Measurements from ENCODE around the gene CDKN2A. TPM values are rescaled to one million over a fixed set of nuclear protein-coding genes. Genes with fewer than 3 reads are reported as not detected.

CDKN2A gene
- polyA plus RNA-seq, 1 of the 3 experiments (the other 2 are of a cell fraction) = 41.4 TPM

DNA sequence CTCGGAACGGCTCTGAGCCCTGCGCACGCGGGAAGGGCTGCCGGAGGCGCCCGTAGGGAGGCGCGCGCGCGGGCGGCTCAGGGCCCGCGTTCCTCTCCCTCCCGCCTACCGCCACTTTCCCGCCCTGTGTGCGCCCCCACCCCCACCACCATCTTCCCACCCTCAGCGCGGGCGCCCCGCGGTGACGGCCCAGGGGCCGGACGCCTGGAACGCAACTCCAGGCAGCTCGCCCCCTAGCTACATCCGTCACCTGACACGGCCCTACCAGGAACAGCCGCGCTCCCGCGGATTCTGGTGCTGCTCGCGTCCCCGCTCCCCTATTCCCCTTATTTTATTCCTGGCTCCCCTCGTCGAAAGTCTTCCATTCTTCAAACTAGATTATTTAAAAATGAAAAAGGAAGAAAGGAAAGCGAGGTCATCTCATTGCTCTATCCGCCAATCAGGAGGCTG lies 389 bp upstream of the CDKN2A start, which contains the start of gene CDKN2B-AS1:
TSS of gene CDKN2B-AS1 (plus strand) at position 236 of the 450 bp plus-strand sequence.
- TF ChIP-seq, protein P1, sequence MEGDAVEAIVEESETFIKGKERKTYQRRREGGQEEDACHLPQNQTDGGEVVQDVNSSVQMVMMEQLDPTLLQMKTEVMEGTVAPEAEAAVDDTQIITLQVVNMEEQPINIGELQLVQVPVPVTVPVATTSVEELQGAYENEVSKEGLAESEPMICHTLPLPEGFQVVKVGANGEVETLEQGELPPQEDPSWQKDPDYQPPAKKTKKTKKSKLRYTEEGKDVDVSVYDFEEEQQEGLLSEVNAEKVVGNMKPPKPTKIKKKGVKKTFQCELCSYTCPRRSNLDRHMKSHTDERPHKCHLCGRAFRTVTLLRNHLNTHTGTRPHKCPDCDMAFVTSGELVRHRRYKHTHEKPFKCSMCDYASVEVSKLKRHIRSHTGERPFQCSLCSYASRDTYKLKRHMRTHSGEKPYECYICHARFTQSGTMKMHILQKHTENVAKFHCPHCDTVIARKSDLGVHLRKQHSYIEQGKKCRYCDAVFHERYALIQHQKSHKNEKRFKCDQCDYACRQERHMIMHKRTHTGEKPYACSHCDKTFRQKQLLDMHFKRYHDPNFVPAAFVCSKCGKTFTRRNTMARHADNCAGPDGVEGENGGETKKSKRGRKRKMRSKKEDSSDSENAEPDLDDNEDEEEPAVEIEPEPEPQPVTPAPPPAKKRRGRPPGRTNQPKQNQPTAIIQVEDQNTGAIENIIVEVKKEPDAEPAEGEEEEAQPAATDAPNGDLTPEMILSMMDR (IDR thresholded peaks at IDR 0.05) = peak; percentile 26
- TF ChIP-seq SIN3A (IDR thresholded peaks at IDR 0.05; ENCODE audit: borderline replicate concordance, low read depth, low read length) (peak; percentile 7; the same call in 1 of the 2 replicates), FOSL2 (IDR thresholded peaks at IDR 0.05; ENCODE audit: borderline replicate concordance, low read depth) (no peak)
- TF ChIP-seq, protein P2, sequence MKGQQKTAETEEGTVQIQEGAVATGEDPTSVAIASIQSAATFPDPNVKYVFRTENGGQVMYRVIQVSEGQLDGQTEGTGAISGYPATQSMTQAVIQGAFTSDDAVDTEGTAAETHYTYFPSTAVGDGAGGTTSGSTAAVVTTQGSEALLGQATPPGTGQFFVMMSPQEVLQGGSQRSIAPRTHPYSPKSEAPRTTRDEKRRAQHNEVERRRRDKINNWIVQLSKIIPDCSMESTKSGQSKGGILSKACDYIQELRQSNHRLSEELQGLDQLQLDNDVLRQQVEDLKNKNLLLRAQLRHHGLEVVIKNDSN (IDR thresholded peaks at IDR 0.05; ENCODE audit: borderline replicate concordance, low read depth) = peak; percentile 63; the same call in 1 of the 2 replicates
- H3F3A ChIP-seq (replicated peaks; ENCODE audit: insufficient read depth) = peaks cover 6% of the 10 kb centered on the region
- peak within 1 kb of the TSS; percentile 64 to 72; a peak in 3 of 4 replicates for H3K27ac ChIP-seq (ENCODE audit: low read depth in 2 of 2, low read length in 1 of 2)
- H2AFZ ChIP-seq (ENCODE audit: low read depth) = peak within 1 kb of the TSS; percentile 99
- H3K79me2 ChIP-seq (ENCODE audit: insufficient read depth) = no peaks in the 10 kb centered on the region; the same call in 1 of the 2 replicates
- H3K36me3 ChIP-seq (replicated peaks in 1 of 2; ENCODE audit: control insufficient read depth in 1 of 2, insufficient read depth in 2 of 2, low read length in 1 of 2) = no peaks in the 10 kb centered on the region
- peak within 1 kb of the TSS; percentile 94 for H3K4me2 ChIP-seq
- ChIA-PET POLR2A (interaction anchor here (1.3 kb wide), 1 partner anchor 15 kb away, joined by 3 read pairs; the partner anchor contains the start of gene CDKN2B), CTCF (interaction anchor here (0.5 to 5.9 kb wide), 6 partner anchors 9 to 181 kb away, joined by 3 to 60 read pairs (median 4); partner anchors contain the start of gene CDKN2B)
- peaks cover 0 to 6% of the 10 kb centered on the region in 2 experiments; a peak in 2 of 4 replicates for H3K4me1 ChIP-seq (ENCODE audit: control insufficient read depth in 1 of 2, insufficient read depth in 2 of 2, low read depth in 1 of 2, low read length in 1 of 2)
- DNase-seq = peak; percentile 85
- no peaks in the 10 kb centered on the region for H3K27me3 ChIP-seq (ENCODE audit: insufficient read depth)
- H3K9ac ChIP-seq = peak within 1 kb of the TSS; percentile 75
- H4K20me1 ChIP-seq (ENCODE audit: insufficient read depth) = no peaks in the 10 kb centered on the region
- no peaks in the 10 kb centered on the region for H3K9me2 ChIP-seq
- H3K9me3 ChIP-seq = no peaks in the 10 kb centered on the region
- under 1% methylated on average over 20 of the region's 43 CpGs for WGBS (ENCODE audit: low lambda C conversion rate)
- H3K4me3 ChIP-seq (ENCODE audit: low read depth in 2 of 2, low read length in 1 of 2) = peak within 1 kb of the TSS; percentile 89 to 92

DNA sequence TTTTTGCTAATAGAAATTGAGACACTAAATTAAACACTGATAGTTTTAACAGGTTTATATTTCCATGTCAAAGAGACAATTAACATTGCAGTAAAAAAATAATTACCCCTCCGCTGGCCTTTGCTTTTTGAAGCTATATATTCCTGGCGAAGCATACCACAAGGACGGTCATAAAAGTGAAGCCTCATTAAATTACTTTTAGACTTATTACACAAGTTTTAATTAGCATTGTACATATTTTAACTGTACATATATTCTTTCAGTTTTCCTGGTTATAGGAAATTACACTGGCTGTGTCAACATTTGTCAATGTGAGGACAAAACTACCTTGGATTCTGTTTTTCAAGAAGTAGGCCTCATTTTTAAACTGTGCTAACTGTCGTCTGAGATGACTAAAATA lies 1.2 kb downstream of the CDKN2A start:
- Histone ChIP-seq H3K27ac (ENCODE audit: low read depth in 2 of 2, low read length in 1 of 2) (no peak overlapping the region), H3K36me3 (replicated peaks in 1 of 2; ENCODE audit: control insufficient read depth in 1 of 2, insufficient read depth in 2 of 2, low read length in 1 of 2) (no peaks in the 10 kb centered on the region), H3K4me1 (ENCODE audit: control insufficient read depth in 1 of 2, insufficient read depth in 2 of 2, low read depth in 1 of 2, low read length in 1 of 2) (peaks cover 0 to 6% of the 10 kb centered on the region in 2 experiments; a peak in 2 of 4 replicates), H3K4me3 (ENCODE audit: low read depth in 2 of 2, low read length in 1 of 2) (peak overlapping the region; percentile 77 to 89; a peak in 3 of 4 replicates), H3K79me2 (ENCODE audit: insufficient read depth) (no peaks in the 10 kb centered on the region; the same call in 1 of the 2 replicates), H3F3A (replicated peaks; ENCODE audit: insufficient read depth) (peaks cover 1% of the 10 kb centered on the region), H3K4me2 (peak overlapping the region; percentile 94), H4K20me1 (ENCODE audit: insufficient read depth) (no peaks in the 10 kb centered on the region), H3K9me3 (no peaks in the 10 kb centered on the region), H3K9me2 (no peaks in the 10 kb centered on the region), H2AFZ (ENCODE audit: low read depth) (peak overlapping the region; percentile 93; the same call in 1 of the 2 replicates), H3K9ac (no peak overlapping the region), H3K27me3 (ENCODE audit: insufficient read depth) (no peaks in the 10 kb centered on the region)
- ChIA-PET POLR2A (no interaction called here), CTCF (interaction anchor here (2.6 kb wide), 1 partner anchor 15 kb away, joined by 13 read pairs; the partner anchor contains the start of gene CDKN2B)
- TF ChIP-seq, protein P3, sequence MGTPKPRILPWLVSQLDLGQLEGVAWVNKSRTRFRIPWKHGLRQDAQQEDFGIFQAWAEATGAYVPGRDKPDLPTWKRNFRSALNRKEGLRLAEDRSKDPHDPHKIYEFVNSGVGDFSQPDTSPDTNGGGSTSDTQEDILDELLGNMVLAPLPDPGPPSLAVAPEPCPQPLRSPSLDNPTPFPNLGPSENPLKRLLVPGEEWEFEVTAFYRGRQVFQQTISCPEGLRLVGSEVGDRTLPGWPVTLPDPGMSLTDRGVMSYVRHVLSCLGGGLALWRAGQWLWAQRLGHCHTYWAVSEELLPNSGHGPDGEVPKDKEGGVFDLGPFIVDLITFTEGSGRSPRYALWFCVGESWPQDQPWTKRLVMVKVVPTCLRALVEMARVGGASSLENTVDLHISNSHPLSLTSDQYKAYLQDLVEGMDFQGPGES (IDR thresholded peaks at IDR 0.05; ENCODE audit: low read depth, low read length) = no peak
- TF ChIP-seq, protein P4, sequence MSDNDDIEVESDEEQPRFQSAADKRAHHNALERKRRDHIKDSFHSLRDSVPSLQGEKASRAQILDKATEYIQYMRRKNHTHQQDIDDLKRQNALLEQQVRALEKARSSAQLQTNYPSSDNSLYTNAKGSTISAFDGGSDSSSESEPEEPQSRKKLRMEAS (IDR thresholded peaks at IDR 0.05; ENCODE audit: low read depth) = no peak
- no peak for TF ChIP-seq RCOR1 (IDR thresholded peaks at IDR 0.05; ENCODE audit: low read length)
- no peak for TF ChIP-seq POLR2AphosphoS5 (IDR thresholded peaks at IDR 0.05; ENCODE audit: low read depth, low read length)
- no peak for TF ChIP-seq TCF12 (IDR thresholded peaks at IDR 0.05)
- TF ChIP-seq SMC3 (IDR thresholded peaks at IDR 0.05; ENCODE audit: low read depth, low read length) = no peak
- TF ChIP-seq RFX5 (IDR thresholded peaks at IDR 0.05; ENCODE audit: low read length) = no peak
- TF ChIP-seq, protein P5, sequence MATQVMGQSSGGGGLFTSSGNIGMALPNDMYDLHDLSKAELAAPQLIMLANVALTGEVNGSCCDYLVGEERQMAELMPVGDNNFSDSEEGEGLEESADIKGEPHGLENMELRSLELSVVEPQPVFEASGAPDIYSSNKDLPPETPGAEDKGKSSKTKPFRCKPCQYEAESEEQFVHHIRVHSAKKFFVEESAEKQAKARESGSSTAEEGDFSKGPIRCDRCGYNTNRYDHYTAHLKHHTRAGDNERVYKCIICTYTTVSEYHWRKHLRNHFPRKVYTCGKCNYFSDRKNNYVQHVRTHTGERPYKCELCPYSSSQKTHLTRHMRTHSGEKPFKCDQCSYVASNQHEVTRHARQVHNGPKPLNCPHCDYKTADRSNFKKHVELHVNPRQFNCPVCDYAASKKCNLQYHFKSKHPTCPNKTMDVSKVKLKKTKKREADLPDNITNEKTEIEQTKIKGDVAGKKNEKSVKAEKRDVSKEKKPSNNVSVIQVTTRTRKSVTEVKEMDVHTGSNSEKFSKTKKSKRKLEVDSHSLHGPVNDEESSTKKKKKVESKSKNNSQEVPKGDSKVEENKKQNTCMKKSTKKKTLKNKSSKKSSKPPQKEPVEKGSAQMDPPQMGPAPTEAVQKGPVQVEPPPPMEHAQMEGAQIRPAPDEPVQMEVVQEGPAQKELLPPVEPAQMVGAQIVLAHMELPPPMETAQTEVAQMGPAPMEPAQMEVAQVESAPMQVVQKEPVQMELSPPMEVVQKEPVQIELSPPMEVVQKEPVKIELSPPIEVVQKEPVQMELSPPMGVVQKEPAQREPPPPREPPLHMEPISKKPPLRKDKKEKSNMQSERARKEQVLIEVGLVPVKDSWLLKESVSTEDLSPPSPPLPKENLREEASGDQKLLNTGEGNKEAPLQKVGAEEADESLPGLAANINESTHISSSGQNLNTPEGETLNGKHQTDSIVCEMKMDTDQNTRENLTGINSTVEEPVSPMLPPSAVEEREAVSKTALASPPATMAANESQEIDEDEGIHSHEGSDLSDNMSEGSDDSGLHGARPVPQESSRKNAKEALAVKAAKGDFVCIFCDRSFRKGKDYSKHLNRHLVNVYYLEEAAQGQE (IDR thresholded peaks at IDR 0.05; ENCODE audit: low read depth, low read length) = no peak
- TF ChIP-seq, protein P6, sequence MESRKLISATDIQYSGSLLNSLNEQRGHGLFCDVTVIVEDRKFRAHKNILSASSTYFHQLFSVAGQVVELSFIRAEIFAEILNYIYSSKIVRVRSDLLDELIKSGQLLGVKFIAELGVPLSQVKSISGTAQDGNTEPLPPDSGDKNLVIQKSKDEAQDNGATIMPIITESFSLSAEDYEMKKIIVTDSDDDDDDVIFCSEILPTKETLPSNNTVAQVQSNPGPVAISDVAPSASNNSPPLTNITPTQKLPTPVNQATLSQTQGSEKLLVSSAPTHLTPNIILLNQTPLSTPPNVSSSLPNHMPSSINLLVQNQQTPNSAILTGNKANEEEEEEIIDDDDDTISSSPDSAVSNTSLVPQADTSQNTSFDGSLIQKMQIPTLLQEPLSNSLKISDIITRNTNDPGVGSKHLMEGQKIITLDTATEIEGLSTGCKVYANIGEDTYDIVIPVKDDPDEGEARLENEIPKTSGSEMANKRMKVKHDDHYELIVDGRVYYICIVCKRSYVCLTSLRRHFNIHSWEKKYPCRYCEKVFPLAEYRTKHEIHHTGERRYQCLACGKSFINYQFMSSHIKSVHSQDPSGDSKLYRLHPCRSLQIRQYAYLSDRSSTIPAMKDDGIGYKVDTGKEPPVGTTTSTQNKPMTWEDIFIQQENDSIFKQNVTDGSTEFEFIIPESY (IDR thresholded peaks at IDR 0.05; ENCODE audit: borderline replicate concordance, low read depth) = no peak
- no peak for DNase-seq
- WGBS (ENCODE audit: low lambda C conversion rate) = 93% methylated on average over 4 of the region's 4 CpGs

All from SK-N-SH (cell line).